Lower leg skin (tissue), 3 donors: ENCODE results near the gene RNF20.
"Not testable (repeated sequence)": the region's sequence is repeated elsewhere in the genome, so short reads cannot be mapped to it uniquely, and the experiment has no call there.

ENCODE experiments used
- POLR2A ChIP-seq, 2 donors: fragments of 450-650 bp; IDR thresholded peaks; one replicate each; pipeline ENCODE4 v1.6.1; 2016 to 2017; ENCODE audit warnings: antibody characterized with exemption in 2 of 2, mild to moderate bottlenecking in 1 of 2, moderate library complexity in 1 of 2
- TF ChIP-seq, protein P1 (sequence below), 3 donors: fragments of 450-650 bp; IDR thresholded peaks; one replicate each; pipeline ENCODE4 v1.5.1; 2016; ENCODE audit warnings: antibody characterized with exemption in 3 of 3, mild to moderate bottlenecking in 3 of 3, moderate library complexity in 2 of 3

GRCh38 chr9:101549472-101550098, 15.9 kb downstream of the RNF20 start:
- not testable (repeated sequence) for TF ChIP-seq POLR2A (IDR thresholded peaks at IDR 0.05)
- TF ChIP-seq, protein P1, sequence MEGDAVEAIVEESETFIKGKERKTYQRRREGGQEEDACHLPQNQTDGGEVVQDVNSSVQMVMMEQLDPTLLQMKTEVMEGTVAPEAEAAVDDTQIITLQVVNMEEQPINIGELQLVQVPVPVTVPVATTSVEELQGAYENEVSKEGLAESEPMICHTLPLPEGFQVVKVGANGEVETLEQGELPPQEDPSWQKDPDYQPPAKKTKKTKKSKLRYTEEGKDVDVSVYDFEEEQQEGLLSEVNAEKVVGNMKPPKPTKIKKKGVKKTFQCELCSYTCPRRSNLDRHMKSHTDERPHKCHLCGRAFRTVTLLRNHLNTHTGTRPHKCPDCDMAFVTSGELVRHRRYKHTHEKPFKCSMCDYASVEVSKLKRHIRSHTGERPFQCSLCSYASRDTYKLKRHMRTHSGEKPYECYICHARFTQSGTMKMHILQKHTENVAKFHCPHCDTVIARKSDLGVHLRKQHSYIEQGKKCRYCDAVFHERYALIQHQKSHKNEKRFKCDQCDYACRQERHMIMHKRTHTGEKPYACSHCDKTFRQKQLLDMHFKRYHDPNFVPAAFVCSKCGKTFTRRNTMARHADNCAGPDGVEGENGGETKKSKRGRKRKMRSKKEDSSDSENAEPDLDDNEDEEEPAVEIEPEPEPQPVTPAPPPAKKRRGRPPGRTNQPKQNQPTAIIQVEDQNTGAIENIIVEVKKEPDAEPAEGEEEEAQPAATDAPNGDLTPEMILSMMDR (IDR thresholded peaks at IDR 0.05), result not testable (repeated sequence)
